SK-N-MC (cell line): Measurements from ENCODE around the gene IFIT5.
"Not testable (repeated sequence)": the region's sequence is repeated elsewhere in the genome, so short reads cannot be mapped to it uniquely, and the experiment has no call there.

Experiments
- DNase-seq: peaks from one replicate; pipeline ENCODE4 v3.0.0-alpha.2; 2011; ENCODE audit warnings: low read depth, low spot score
- H3K27ac ChIP-seq: fragments of 200-600 bp; sonication (generic); 2 replicates; pipeline ENCODE4 v1.5.1; 2016; ENCODE audit warnings: mixed run types
- H3K36me3 ChIP-seq: fragments of 200-600 bp; sonication (generic); 2 replicates; pipeline ENCODE4 v1.6.1; 2017; ENCODE audit warnings: antibody characterized with exemption, low read length, mixed read lengths; ENCODE audit not compliant: insufficient read depth
- H3K4me3 ChIP-seq: fragments of 200-600 bp; sonication (generic); 2 replicates; pipeline ENCODE4 v1.5.1; 2016
- H3K9ac ChIP-seq: fragments of 200-600 bp; sonication (generic); 2 replicates; pipeline ENCODE4 v1.8.0; 2017; ENCODE audit warnings: mixed run types, mixed read lengths; ENCODE audit not compliant: insufficient read length
- H3K9me3 ChIP-seq: fragments of 200-600 bp; sonication (generic); 2 replicates; pipeline ENCODE4 v1.6.1; 2017; ENCODE audit warnings: low read depth, mild to moderate bottlenecking, antibody characterized with exemption, low read length, moderate library complexity, mixed read lengths
- EZH2 ChIP-seq: fragments of 200-600 bp; sonication (generic); IDR thresholded peaks from one replicate; pipeline ENCODE4 v1.6.1; 2017; ENCODE audit warnings: antibody characterized with exemption
- FOXP2 ChIP-seq: optimal IDR thresholded peaks from 2 replicates; pipeline ENCODE3; 2011; ENCODE audit warnings: mild to moderate bottlenecking, moderate library complexity; ENCODE audit not compliant: insufficient read depth; ENCODE audit errors: extremely low read length, control extremely low read depth
- POLR2AphosphoS5 ChIP-seq: IDR thresholded peaks from 2 replicates; pipeline ENCODE4 v1.6.1; 2012; ENCODE audit warnings: mild to moderate bottlenecking, low read depth, low read length, borderline replicate concordance

IFIT5 gene

DNA sequence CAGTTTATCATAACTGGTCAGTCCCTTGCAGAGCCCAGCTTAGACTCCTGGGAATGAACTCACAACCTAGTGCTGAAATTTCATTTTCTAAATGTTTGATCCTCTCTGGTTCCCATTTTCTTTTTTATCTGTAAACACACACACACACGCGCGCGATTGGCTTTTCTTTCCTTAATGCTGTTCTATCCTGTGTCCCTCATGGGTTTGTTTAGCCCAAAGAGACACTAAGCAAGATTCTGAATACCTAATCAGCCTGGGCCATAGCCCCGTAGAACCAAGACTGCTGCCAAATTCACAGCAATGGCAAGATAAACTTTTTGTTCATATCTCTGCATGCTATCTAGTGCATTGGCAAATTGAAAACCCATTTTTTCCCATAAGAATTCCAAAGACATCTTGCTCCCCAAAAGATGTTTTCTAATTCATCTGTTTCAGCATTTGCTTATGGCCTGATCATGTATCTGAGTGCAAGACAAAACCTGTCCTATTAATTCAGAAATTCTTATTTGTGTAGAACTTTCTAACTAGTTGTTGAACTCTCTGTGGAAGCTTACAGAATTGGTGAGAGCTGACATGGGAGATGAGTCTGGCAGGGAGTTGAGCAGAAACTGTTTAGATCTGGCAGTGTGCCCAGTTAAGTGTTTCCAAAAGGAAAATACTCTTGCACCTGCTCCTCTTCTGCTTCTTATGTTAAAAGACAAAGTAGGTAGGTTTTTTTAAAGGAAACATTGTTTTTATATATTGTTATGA, 23.7 kb upstream of the IFIT5 start:
- DNase-seq, result no peak
- Histone ChIP-seq H3K9ac (no peak overlapping the region), H3K4me3 (no peak overlapping the region), H3K27ac (no peak overlapping the region), H3K36me3 (no peaks in the 10 kb centered on the region), H3K9me3 (no peaks in the 10 kb centered on the region)
- TF ChIP-seq FOXP2, result no peak

- not testable (repeated sequence) for H3K27ac ChIP-seq, H3K36me3 ChIP-seq
These were observed 23.2 kb upstream of the IFIT5 start for GRCh38 chr10:89391226-89391576.

DNA sequence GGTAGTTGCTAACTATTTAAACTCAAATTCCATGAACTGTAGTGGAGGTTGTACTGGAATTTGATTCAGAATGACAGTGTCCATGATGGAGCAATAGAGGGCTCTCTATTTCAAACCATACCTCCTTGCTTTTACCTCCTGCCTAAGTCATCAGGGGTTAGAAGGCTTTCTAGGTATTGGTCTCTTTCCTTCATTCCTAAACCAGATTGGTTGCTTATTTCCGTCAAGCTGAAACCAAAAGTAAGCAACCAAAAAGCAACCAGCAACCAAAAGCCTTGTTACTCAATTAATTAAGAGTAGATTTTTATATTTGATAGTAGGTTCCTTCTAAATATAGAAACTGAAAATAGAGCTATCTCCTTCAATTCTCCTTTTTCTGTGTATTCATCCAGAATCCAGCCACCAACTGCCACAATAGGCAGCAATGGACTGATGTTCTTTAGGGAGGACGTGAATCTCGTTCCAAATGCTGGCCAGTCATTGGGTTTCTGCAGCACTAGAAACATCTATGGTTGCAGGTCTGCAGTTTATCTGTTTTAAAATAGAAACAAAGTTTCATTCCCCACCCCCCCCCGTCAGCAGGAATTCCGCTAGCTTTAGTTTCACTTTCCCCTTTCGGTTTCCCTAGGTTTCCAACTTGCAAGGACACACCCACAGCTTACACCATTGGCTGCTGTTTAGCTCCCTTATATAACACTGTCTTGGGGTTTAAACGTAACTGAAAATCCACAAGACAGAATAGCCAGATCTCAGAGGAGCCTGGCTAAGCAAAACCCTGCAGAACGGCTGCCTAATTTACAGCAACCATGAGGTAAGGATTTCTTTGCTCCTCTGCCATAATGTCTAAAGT, 22.2 kb upstream of the IFIT5 start, which contains the start of gene IFIT1:
IFIT1 (plus strand) TSS at position 717 of the 850 bp plus-strand sequence; CDS start at position 807, 90 bp downstream.
- Histone ChIP-seq H3K4me3 (peak within 1 kb of the TSS; percentile 79), H3K36me3 (no peaks in the 10 kb centered on the region), H3K9ac (peak within 1 kb of the TSS; percentile 51), H3K27ac (no peak within 1 kb of the TSS; the same call in 1 of the 2 replicates), H3K9me3 (no peaks in the 10 kb centered on the region)
- no peak for TF ChIP-seq EZH2
- DNase-seq, result no peak

More at GRCh38 chr10:89391226-89391576, 23.2 kb upstream of the IFIT5 start:
- not testable (repeated sequence) for H3K9me3 ChIP-seq, H3K9ac ChIP-seq, DNase-seq, H3K4me3 ChIP-seq

GRCh38 chr10:89392974-89393373, 21.4 kb upstream of the IFIT5 start:
- no peak overlapping the region for H3K27ac ChIP-seq
- TF ChIP-seq POLR2AphosphoS5, result no peak
- no peak for TF ChIP-seq EZH2
- TF ChIP-seq FOXP2, result no peak
- H3K36me3 ChIP-seq, result no peaks in the 10 kb centered on the region
- peak overlapping the region; percentile 79 for H3K4me3 ChIP-seq
- no peak for DNase-seq
- H3K9me3 ChIP-seq, result no peaks in the 10 kb centered on the region
- H3K9ac ChIP-seq, result no peak overlapping the region

DNA sequence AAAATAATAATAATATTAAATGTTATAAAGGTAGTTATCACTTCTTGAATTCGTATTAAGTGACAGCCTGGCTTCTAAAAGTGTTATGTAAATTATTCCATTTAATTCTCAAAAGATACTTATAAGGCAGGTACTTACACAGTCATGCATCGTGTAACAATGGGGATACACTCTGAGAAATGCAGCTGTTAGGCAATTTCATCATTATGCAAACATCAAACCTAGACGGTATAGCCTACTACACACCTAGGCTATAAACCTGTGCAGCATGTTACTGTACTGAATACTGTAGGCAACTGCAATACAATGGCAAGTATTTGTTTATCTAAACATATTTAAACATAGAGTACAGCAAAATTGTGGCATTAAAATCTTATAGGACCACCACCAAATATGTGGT, 20.5 kb upstream of the IFIT5 start:
- no peaks in the 10 kb centered on the region for H3K36me3 ChIP-seq
- no peak overlapping the region for H3K9ac ChIP-seq
- H3K9me3 ChIP-seq, result no peaks in the 10 kb centered on the region
- no peak overlapping the region for H3K4me3 ChIP-seq
- no peak for DNase-seq
- H3K27ac ChIP-seq, result no peak overlapping the region
- TF ChIP-seq FOXP2 (no peak), EZH2 (no peak), POLR2AphosphoS5 (no peak)

DNA sequence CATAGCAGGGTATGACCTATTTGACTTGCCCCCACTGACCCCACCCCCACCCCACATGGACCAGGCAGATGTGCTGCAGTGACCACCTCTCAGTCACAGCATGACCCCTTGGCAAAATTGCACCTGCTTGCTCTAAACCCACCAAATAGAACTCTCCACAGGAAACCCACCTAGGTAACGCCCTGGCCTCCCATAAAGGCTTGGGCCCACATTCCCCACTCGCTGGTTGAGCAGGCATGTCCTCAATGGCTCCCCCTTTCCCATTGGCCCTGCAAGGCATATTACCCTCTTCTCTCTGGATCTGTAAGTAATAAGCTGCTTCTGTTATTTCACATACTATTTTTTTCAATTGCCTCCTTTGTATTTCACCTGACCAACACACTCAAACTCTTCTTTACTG, 19.2 kb upstream of the IFIT5 start:
- Histone ChIP-seq H3K9me3 (no peaks in the 10 kb centered on the region), H3K27ac (no peak overlapping the region)

DNA sequence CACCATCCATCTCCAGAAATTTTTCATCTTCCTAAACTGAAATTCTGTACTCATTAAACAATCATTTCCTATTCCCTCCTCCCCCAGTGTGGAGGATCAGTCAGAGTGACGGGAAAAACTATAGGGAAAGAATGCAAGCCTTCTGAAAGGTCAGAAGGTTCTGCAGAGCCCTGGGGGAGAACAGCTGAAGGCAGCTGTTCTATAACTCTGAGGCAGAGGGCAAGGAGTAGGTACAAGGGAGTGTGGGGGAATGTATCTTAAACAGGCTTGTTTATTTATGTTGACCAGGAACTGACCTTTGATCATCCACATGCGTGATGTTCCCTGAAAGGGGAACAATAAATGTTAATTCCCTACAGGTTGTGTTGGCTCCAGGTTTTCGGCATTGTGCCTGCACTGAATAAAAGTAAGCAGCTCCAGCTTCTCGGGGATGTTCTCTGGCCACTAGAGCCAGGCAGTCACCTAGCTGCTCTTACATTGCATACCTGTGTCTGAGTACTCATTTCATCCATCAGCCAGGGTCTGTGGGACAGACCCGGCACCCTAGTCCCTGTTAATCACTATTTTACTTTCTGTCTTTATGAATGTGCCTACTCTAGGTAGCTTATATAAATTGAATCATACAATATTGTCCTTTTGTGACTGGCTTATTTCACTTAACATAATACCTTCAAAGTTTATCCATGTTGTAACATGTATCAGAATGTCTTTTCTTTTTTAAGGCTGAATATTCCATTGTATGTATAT, 16.2 kb upstream of the IFIT5 start:
- no peak for DNase-seq
- Histone ChIP-seq H3K9me3 (no peaks in the 10 kb centered on the region), H3K27ac (no peak overlapping the region), H3K9ac (no peak overlapping the region), H3K36me3 (no peaks in the 10 kb centered on the region), H3K4me3 (no peak overlapping the region)
- TF ChIP-seq POLR2AphosphoS5, result no peak

More for the DNA sequence above, 19.2 kb upstream of the IFIT5 start:
- no peak for TF ChIP-seq EZH2
- no peak for TF ChIP-seq FOXP2
- no peak for TF ChIP-seq POLR2AphosphoS5
- Histone ChIP-seq H3K4me3 (no peak overlapping the region), H3K36me3 (no peaks in the 10 kb centered on the region), H3K9ac (no peak overlapping the region)
- DNase-seq, result no peak

GRCh38 chr10:89399956-89400355, 14.4 kb upstream of the IFIT5 start:
- no peak overlapping the region for H3K9ac ChIP-seq
- H3K4me3 ChIP-seq, result no peak overlapping the region
- H3K36me3 ChIP-seq, result no peaks in the 10 kb centered on the region
- DNase-seq, result no peak
- H3K9me3 ChIP-seq, result no peaks in the 10 kb centered on the region
- TF ChIP-seq FOXP2, result no peak
- no peak for TF ChIP-seq EZH2
- H3K27ac ChIP-seq, result no peak overlapping the region

DNA sequence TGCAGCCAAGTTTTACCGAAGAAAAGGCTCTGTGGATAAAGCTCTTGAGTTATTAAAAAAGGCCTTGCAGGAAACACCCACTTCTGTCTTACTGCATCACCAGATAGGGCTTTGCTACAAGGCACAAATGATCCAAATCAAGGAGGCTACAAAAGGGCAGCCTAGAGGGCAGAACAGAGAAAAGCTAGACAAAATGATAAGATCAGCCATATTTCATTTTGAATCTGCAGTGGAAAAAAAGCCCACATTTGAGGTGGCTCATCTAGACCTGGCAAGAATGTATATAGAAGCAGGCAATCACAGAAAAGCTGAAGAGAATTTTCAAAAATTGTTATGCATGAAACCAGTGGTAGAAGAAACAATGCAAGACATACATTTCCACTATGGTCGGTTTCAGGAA, 11.3 kb upstream of the IFIT5 start:
- Histone ChIP-seq H3K27ac (no peak overlapping the region), H3K9ac (no peak overlapping the region), H3K9me3 (no peaks in the 10 kb centered on the region), H3K36me3 (no peaks in the 10 kb centered on the region), H3K4me3 (no peak overlapping the region)
- no peak for TF ChIP-seq POLR2AphosphoS5
- no peak for TF ChIP-seq FOXP2
- no peak for DNase-seq
